ENCODE data around the gene SIRT2.

SIRT2 gene

GRCh38 chr19:38894968-38895367 is 4.5 kb downstream of the SIRT2 start:
- Histone ChIP-seq H3K27ac (no peak overlapping the region), H3K4me1 (ENCODE audit: control insufficient read depth in 1 of 2, insufficient read depth in 1 of 2, low read depth in 1 of 2, low read length in 1 of 2) (peaks cover 10 to 13% of the 10 kb centered on the region in 2 experiments), H3K36me3 (peaks cover 37% of the 10 kb centered on the region), H3K9me3 (no peaks in the 10 kb centered on the region), H3K27me3 (no peaks in the 10 kb centered on the region), H3K4me3 (ENCODE audit: low read depth in 1 of 2, low read length in 1 of 2) (no peak overlapping the region)
- TF ChIP-seq CTCF (IDR thresholded peaks at IDR 0.05): no peak

- peaks cover 53% of the 10 kb centered on the region for H3K36me3 ChIP-seq
- peaks cover 0 to 5% of the 10 kb centered on the region in 2 experiments for H3K4me1 ChIP-seq (ENCODE audit: control insufficient read depth in 1 of 2, insufficient read depth in 1 of 2, low read depth in 1 of 2, low read length in 1 of 2)
- no peak overlapping the region for H3K27ac ChIP-seq
- H3K27me3 ChIP-seq: no peaks in the 10 kb centered on the region
- no peak for TF ChIP-seq CTCF (IDR thresholded peaks at IDR 0.05)
- H3K4me3 ChIP-seq (ENCODE audit: low read depth in 1 of 2, low read length in 1 of 2): no peak overlapping the region
- H3K9me3 ChIP-seq: no peaks in the 10 kb centered on the region
These were observed 6.1 kb downstream of the SIRT2 start for GRCh38 chr19:38893341-38893771.

- no peaks in the 10 kb centered on the region for H3K27me3 ChIP-seq
- no peaks in the 10 kb centered on the region for H3K4me1 ChIP-seq (ENCODE audit: control insufficient read depth in 1 of 2, insufficient read depth in 1 of 2, low read depth in 1 of 2, low read length in 1 of 2)
- no peaks in the 10 kb centered on the region for H3K9me3 ChIP-seq
- H3K36me3 ChIP-seq: peaks cover 58% of the 10 kb centered on the region
- no peak overlapping the region for H3K27ac ChIP-seq
- no peak overlapping the region for H3K4me3 ChIP-seq (ENCODE audit: low read depth in 1 of 2, low read length in 1 of 2)
- no peak for TF ChIP-seq CTCF (IDR thresholded peaks at IDR 0.05)
These were observed 6.6 kb downstream of the SIRT2 start for GRCh38 chr19:38892841-38893240.

- H3K27me3 ChIP-seq: no peaks in the 10 kb centered on the region
- H3K4me3 ChIP-seq (ENCODE audit: low read depth in 1 of 2, low read length in 1 of 2): no peak overlapping the region
- no peaks in the 10 kb centered on the region for H3K4me1 ChIP-seq (ENCODE audit: control insufficient read depth in 1 of 2, insufficient read depth in 1 of 2, low read depth in 1 of 2, low read length in 1 of 2)
- no peaks in the 10 kb centered on the region for H3K9me3 ChIP-seq
- H3K27ac ChIP-seq: no peak overlapping the region
- peaks cover 62% of the 10 kb centered on the region for H3K36me3 ChIP-seq
- no peak for TF ChIP-seq CTCF (IDR thresholded peaks at IDR 0.05)
These were observed 7.6 kb downstream of the SIRT2 start for GRCh38 chr19:38891771-38892170.

GRCh38 chr19:38890686-38891085 is 8.7 kb downstream of the SIRT2 start:
- H3K4me3 ChIP-seq (ENCODE audit: low read depth in 1 of 2, low read length in 1 of 2): no peak overlapping the region
- no peak overlapping the region for H3K27ac ChIP-seq
- H3K4me1 ChIP-seq (ENCODE audit: control insufficient read depth in 1 of 2, insufficient read depth in 1 of 2, low read depth in 1 of 2, low read length in 1 of 2): no peaks in the 10 kb centered on the region
- H3K36me3 ChIP-seq: peaks cover 67% of the 10 kb centered on the region
- TF ChIP-seq CTCF (IDR thresholded peaks at IDR 0.05): no peak
- H3K9me3 ChIP-seq: no peaks in the 10 kb centered on the region
- H3K27me3 ChIP-seq: no peaks in the 10 kb centered on the region

- Histone ChIP-seq H3K27ac (no peak overlapping the region), H3K4me1 (ENCODE audit: control insufficient read depth in 1 of 2, insufficient read depth in 1 of 2, low read depth in 1 of 2, low read length in 1 of 2) (no peaks in the 10 kb centered on the region), H3K27me3 (no peaks in the 10 kb centered on the region), H3K4me3 (ENCODE audit: low read depth in 1 of 2, low read length in 1 of 2) (no peak overlapping the region), H3K36me3 (peaks cover 67% of the 10 kb centered on the region), H3K9me3 (no peaks in the 10 kb centered on the region)
- no peak for TF ChIP-seq CTCF (IDR thresholded peaks at IDR 0.05)
These were observed 9.6 kb downstream of the SIRT2 start for GRCh38 chr19:38889803-38890202.

All from neutrophil (primary cell).